Measurements from ENCODE around the gene ASB15.

DNA sequence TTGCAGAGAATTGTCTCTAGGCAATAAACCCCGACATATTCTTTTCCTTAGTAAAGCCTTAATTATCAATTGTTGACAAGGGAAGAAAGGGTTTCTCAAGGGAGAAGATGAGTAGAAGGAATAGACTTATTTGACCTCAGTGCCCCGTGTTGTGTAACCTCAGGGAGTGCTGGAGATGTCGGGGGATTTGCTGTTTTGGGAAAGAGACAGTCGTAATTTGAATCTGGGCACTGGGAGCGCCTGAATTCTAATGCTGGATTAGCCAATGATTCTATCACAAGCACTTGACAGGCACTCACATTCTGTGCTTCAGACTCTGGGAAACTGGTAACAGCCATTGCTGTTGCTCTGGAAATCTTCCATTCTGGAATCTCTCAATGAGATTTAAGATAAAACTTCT is 40.3 kb downstream of the ASB15 start:
- TF ChIP-seq POLR2A (IDR thresholded peaks at IDR 0.05), result no peak
- TF ChIP-seq, protein P1, sequence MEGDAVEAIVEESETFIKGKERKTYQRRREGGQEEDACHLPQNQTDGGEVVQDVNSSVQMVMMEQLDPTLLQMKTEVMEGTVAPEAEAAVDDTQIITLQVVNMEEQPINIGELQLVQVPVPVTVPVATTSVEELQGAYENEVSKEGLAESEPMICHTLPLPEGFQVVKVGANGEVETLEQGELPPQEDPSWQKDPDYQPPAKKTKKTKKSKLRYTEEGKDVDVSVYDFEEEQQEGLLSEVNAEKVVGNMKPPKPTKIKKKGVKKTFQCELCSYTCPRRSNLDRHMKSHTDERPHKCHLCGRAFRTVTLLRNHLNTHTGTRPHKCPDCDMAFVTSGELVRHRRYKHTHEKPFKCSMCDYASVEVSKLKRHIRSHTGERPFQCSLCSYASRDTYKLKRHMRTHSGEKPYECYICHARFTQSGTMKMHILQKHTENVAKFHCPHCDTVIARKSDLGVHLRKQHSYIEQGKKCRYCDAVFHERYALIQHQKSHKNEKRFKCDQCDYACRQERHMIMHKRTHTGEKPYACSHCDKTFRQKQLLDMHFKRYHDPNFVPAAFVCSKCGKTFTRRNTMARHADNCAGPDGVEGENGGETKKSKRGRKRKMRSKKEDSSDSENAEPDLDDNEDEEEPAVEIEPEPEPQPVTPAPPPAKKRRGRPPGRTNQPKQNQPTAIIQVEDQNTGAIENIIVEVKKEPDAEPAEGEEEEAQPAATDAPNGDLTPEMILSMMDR (IDR thresholded peaks at IDR 0.05), result no peak
